Right cardiac atrium (tissue), 5 donors: Measurements from ENCODE around the gene SLBP. TPM values are rescaled to one million over a fixed set of nuclear protein-coding genes. Genes with fewer than 3 reads are reported as not detected.

Experiments
- ATAC-seq, 2 donors: fragments of 200-7000 bp; cut with Tn5 transposase; one replicate each; pipeline versions ENCODE4 v1.8.0 to v1.9.1; 2020; ENCODE audit warnings: moderate library complexity in 2 of 2, mild to moderate bottlenecking in 1 of 2
- DNase-seq, 3 donors: peaks; one replicate each; pipeline ENCODE4 v3.0.0-alpha.2; 2020
- H3K27ac ChIP-seq: one replicate; pipeline ENCODE4 v1.5.1; 2013; ENCODE audit warnings: mild to moderate bottlenecking, low read length, control low read depth, moderate library complexity
- H3K27me3 ChIP-seq: one replicate; pipeline ENCODE4 v1.6.1; 2013; ENCODE audit not compliant: control insufficient read depth, insufficient read depth
- H3K4me1 ChIP-seq: one replicate; pipeline ENCODE4 v1.6.1; 2013; ENCODE audit warnings: low read length; ENCODE audit not compliant: control insufficient read depth, insufficient read depth
- H3K4me3 ChIP-seq: one replicate; pipeline ENCODE4 v1.5.1; 2013; ENCODE audit warnings: low read length, control low read depth
- H3K9me3 ChIP-seq: one replicate; pipeline ENCODE4 v1.6.1; 2013; ENCODE audit warnings: low read length; ENCODE audit not compliant: control insufficient read depth
- WGBS: extraction: QIAGEN DNeasy Blood & Tissue Kit; methylation state at CpG from one replicate; pipeline ENCODE4 v1.1.7; 2013; 5-methylcytosine and 5-hydroxymethylcytosine counted together
- intact Hi-C, 4 donors: fragments of 100-400 bp; cut with DNase I; formaldehyde crosslinking; loops; one replicate each; pipeline versions ENCODE4 v1.11.0 to v1.14.0; 2022 to 2023
- polyA plus RNA-seq: library from polyadenylated mRNA; stranded (reverse); fragments of 200-250 nt; gene quantifications from one replicate; pipeline ENCODE4 v1.2.3, GENCODE V29; 2013
- total RNA-seq, 4 donors: library from RNA; stranded (reverse); fragmentation: NEBNext Ultra II Directional; extraction: Animal tissue kit (Norgen Biotek cat#: 25700); gene quantifications; one replicate each; pipeline ENCODE4 v1.2.1, GENCODE V29; 2021
- donor health status: healthy with polysubstance abuse.
- donor health status: DM: no; HTN: yes; CAD: no.
- donor health status: DM: no; HTN: no; CAD: no.
- donor health status: DM: no; HTN: yes; CAD: no; lungs with severe emphysema.
- donor health status: DM: yes; HTN: yes; CAD: no.

SLBP gene
- total and polyA plus RNA-seq, 5 donors: 12.2 to 16.1 (median 14.1) TPM

- Histone ChIP-seq H3K4me1 (peaks cover under 1% of the 10 kb centered on the region), H3K27ac (no peak overlapping the region), H3K9me3 (no peaks in the 10 kb centered on the region), H3K4me3 (no peak overlapping the region), H3K27me3 (no peaks in the 10 kb centered on the region)
- ATAC-seq (no peak), DNase-seq (peak in 1 of 3 donors; percentile 68)
- intact Hi-C loops: no loop called here
- WGBS: 76% methylated on average over 31 of the region's 31 CpGs
Observed at GRCh38 chr4:1718095-1718850, 6.2 kb upstream of the SLBP start.

GRCh38 chr4:1717129-1718094 lies 5.3 kb upstream of the SLBP start:
- Histone ChIP-seq H3K4me3 (no peak overlapping the region), H3K27me3 (no peaks in the 10 kb centered on the region), H3K27ac (no peak overlapping the region), H3K9me3 (no peaks in the 10 kb centered on the region), H3K4me1 (peaks cover 5% of the 10 kb centered on the region)
- WGBS: 92% methylated on average over 32 of the region's 32 CpGs
- intact Hi-C loops: no loop called here
- ATAC-seq: no peak
- no peak for DNase-seq

GRCh38 chr4:1716065-1716945 lies 4.2 kb upstream of the SLBP start:
- Histone ChIP-seq H3K9me3 (no peaks in the 10 kb centered on the region), H3K4me1 (peaks cover 5% of the 10 kb centered on the region), H3K4me3 (no peak overlapping the region), H3K27me3 (no peaks in the 10 kb centered on the region), H3K27ac (no peak overlapping the region)
- ATAC-seq (no peak), DNase-seq (no peak)
- 84% methylated on average over 15 of the region's 15 CpGs for WGBS
- intact Hi-C loops: no loop called here

GRCh38 chr4:1715002-1715758 lies 3.1 kb upstream of the SLBP start:
- intact Hi-C loops: no loop called here
- DNase-seq: no peak
- H3K9me3 ChIP-seq: no peaks in the 10 kb centered on the region
- no peak overlapping the region for H3K27ac ChIP-seq
- no peaks in the 10 kb centered on the region for H3K27me3 ChIP-seq
- peaks cover 9% of the 10 kb centered on the region for H3K4me1 ChIP-seq
- ATAC-seq: no peak
- H3K4me3 ChIP-seq: no peak overlapping the region
- 54% methylated on average over 16 of the region's 16 CpGs for WGBS

GRCh38 chr4:1714303-1715001 lies 2.3 kb upstream of the SLBP start:
- H3K4me3 ChIP-seq: no peak overlapping the region
- no peaks in the 10 kb centered on the region for H3K9me3 ChIP-seq
- no peak for DNase-seq
- peaks cover 9% of the 10 kb centered on the region for H3K4me1 ChIP-seq
- no peaks in the 10 kb centered on the region for H3K27me3 ChIP-seq
- H3K27ac ChIP-seq: no peak overlapping the region
- 65% methylated on average over 9 of the region's 9 CpGs for WGBS
- no peak for ATAC-seq
- intact Hi-C loops: no loop called here

- DNase-seq (no peak), ATAC-seq (peak; percentile 3 to 17)
- Histone ChIP-seq H3K9me3 (no peaks in the 10 kb centered on the region), H3K27ac (peak overlapping the region; percentile 97), H3K27me3 (no peaks in the 10 kb centered on the region), H3K4me3 (peak overlapping the region; percentile 56), H3K4me1 (peaks cover 9% of the 10 kb centered on the region)
- intact Hi-C loops: no loop called here
- WGBS: 23% methylated on average over 35 of the region's 35 CpGs
Observed at GRCh38 chr4:1713003-1713851, 1.1 kb upstream of the SLBP start.

- peak overlapping the region; percentile 91 for H3K27ac ChIP-seq
- ATAC-seq: peak; percentile 34
- intact Hi-C loops: no loop called here
- H3K4me1 ChIP-seq: peaks cover 9% of the 10 kb centered on the region
- WGBS: under 1% methylated on average over 85 of the region's 85 CpGs
- peak overlapping the region; percentile 56 for H3K4me3 ChIP-seq
- no peaks in the 10 kb centered on the region for H3K27me3 ChIP-seq
- DNase-seq: peak; percentile 60 to 81 (median 80)
- no peaks in the 10 kb centered on the region for H3K9me3 ChIP-seq
Observed at GRCh38 chr4:1711571-1712215, 426 bp downstream of the SLBP start.

GRCh38 chr4:1711055-1711570 lies 1.0 kb downstream of the SLBP start:
- Histone ChIP-seq H3K27me3 (no peaks in the 10 kb centered on the region), H3K4me1 (peaks cover 9% of the 10 kb centered on the region), H3K9me3 (no peaks in the 10 kb centered on the region), H3K27ac (peak overlapping the region; percentile 91), H3K4me3 (peak overlapping the region; percentile 56)
- no peak for ATAC-seq
- intact Hi-C loops: no loop called here
- DNase-seq: no peak
- 12% methylated on average over 22 of the region's 22 CpGs for WGBS
